H1 (cell line): ENCODE data around the gene BBS1. TPM values are rescaled to one million over a fixed set of nuclear protein-coding genes. Genes with fewer than 3 reads are reported as not detected.
A peak's percentile ranks its signal among the peaks of the same experiment; 100 is the strongest.

ENCODE experiments used
- CTCF ChIA-PET: fragments of 300-600 bp; sonication (Branson Sonifier 250); formaldehyde crosslinking; loops from one replicate; lab custom pipeline; 2021; ENCODE audit not compliant: partially characterized antibody; lab: Charles Lee
- POLR2A ChIA-PET: fragments of 300-600 bp; sonication (Branson Sonifier 250); formaldehyde crosslinking; loops from one replicate; lab custom pipeline; 2021; ENCODE audit warnings: inconsistent platforms; ENCODE audit not compliant: partially characterized antibody; lab: Charles Lee
- DNase-seq, 2 experiments: peaks; one replicate each; pipeline versions ENCODE4 v3.0.0 to v3.0.0-alpha.2; 2010 to 2022; ENCODE audit warnings: low spot score in 2 of 2, low read depth in 1 of 2, mixed read lengths in 1 of 2
- FAIRE-seq: peaks from 2 replicates; lab custom pipeline; 2011; peaks lifted over from hg19 to GRCh38; lab: Jason Lieb, UNC
- H2AFZ ChIP-seq: 2 replicates; pipeline ENCODE4 v1.8.1; 2012; ENCODE audit warnings: low read length, inconsistent platforms
- H2AK5ac ChIP-seq: 2 replicates; pipeline ENCODE4 v1.6.1; 2013; ENCODE audit warnings: low read depth, low read length
- H2BK120ac ChIP-seq: replicated peaks from 2 replicates; pipeline ENCODE3; 2013; ENCODE audit warnings: low read depth, low read length, inconsistent platforms
- H2BK12ac ChIP-seq: 2 replicates; pipeline ENCODE4 v1.6.1; 2013; ENCODE audit warnings: low read depth, low read length
- H2BK15ac ChIP-seq: 2 replicates; pipeline ENCODE4 v1.6.1; 2013; ENCODE audit warnings: low read length
- H2BK20ac ChIP-seq: 2 replicates; pipeline ENCODE4 v1.6.1; 2013; ENCODE audit warnings: low read length
- H2BK5ac ChIP-seq: 2 replicates; pipeline ENCODE4 v1.6.1; 2013; ENCODE audit warnings: low read depth, low read length
- H3K14ac ChIP-seq: 2 replicates; pipeline ENCODE4 v1.6.1; 2013; ENCODE audit warnings: inconsistent platforms; ENCODE audit not compliant: insufficient read length
- H3K18ac ChIP-seq: 2 replicates; pipeline ENCODE4 v1.6.1; 2013; ENCODE audit warnings: low read length; ENCODE audit errors: extremely low read depth
- H3K23ac ChIP-seq: 2 replicates; pipeline ENCODE4 v1.6.1; 2013; ENCODE audit warnings: inconsistent platforms; ENCODE audit not compliant: insufficient read length
- H3K23me2 ChIP-seq: 2 replicates; pipeline ENCODE4 v1.6.1; 2013; ENCODE audit warnings: low read depth, low read length
- H3K27ac ChIP-seq: 2 replicates; pipeline ENCODE4 v1.6.1; 2011; ENCODE audit warnings: low read depth, low read length, inconsistent platforms
- H3K27me3 ChIP-seq, 4 experiments: replicated peaks in 1 of 4; 1 replicate in 1 of 4; 2 replicates in 3 of 4; pipeline versions ENCODE4 v1.6.1 to v1.8.1; 2011 to 2013; ENCODE audit warnings: low read length in 3 of 4, mild to moderate bottlenecking in 3 of 4, inconsistent platforms in 2 of 4, mixed read lengths in 2 of 4, moderate library complexity in 1 of 4; ENCODE audit not compliant: control insufficient read depth in 3 of 4, insufficient read depth in 3 of 4; ENCODE audit errors: extremely low read depth in 1 of 4
- H3K36me3 ChIP-seq, 4 experiments: 2 replicates each; pipeline versions ENCODE4 v1.6.1 to v1.8.1; 2011 to 2013; ENCODE audit warnings: mild to moderate bottlenecking in 4 of 4, low read length in 3 of 4, moderate library complexity in 2 of 4, control low read depth in 1 of 4, inconsistent platforms in 1 of 4; ENCODE audit not compliant: insufficient read depth in 4 of 4, control insufficient read depth in 2 of 4
- H3K4ac ChIP-seq: replicated peaks from 2 replicates; pipeline ENCODE3; 2013; ENCODE audit warnings: low read length, low read depth, mixed read lengths, inconsistent platforms; ENCODE audit not compliant: insufficient read length
- H3K4me1 ChIP-seq, 4 experiments: replicated peaks in 1 of 4; 1 replicate in 1 of 4; 2 replicates in 3 of 4; pipeline versions ENCODE4 v1.6.1 to v1.8.1; 2011 to 2013; ENCODE audit warnings: low read length in 3 of 4, inconsistent platforms in 2 of 4, mixed read lengths in 1 of 4; ENCODE audit not compliant: insufficient read depth in 4 of 4, control insufficient read depth in 3 of 4
- H3K4me2 ChIP-seq, 2 experiments: 2 replicates each; pipeline versions ENCODE4 v1.6.1 to v1.8.1; 2011 to 2013; ENCODE audit warnings: low read depth in 2 of 2, low read length in 2 of 2, control low read depth in 1 of 2, inconsistent platforms in 1 of 2, mild to moderate bottlenecking in 1 of 2; ENCODE audit not compliant: insufficient read depth in 1 of 2
- H3K4me3 ChIP-seq, 4 experiments: fragments of 200-600, 300-600 bp in 1 of 4; sonication (generic), shearing (Covaris generic), sonication (Bioruptor Twin) in 1 of 4; 2 replicates each; pipeline versions ENCODE4 v1.5.1 to v1.8.1; 2011 to 2016; ENCODE audit warnings: low read length in 4 of 4, low read depth in 3 of 4, control low read depth in 2 of 4, inconsistent platforms in 2 of 4, mild to moderate bottlenecking in 2 of 4, mixed read lengths in 1 of 4, moderate library complexity in 1 of 4; ENCODE audit not compliant: insufficient read depth in 2 of 4; ENCODE audit errors: extremely low read depth in 1 of 4
- H3K56ac ChIP-seq: replicated peaks from 2 replicates; pipeline ENCODE3; 2013; ENCODE audit warnings: low read depth, mild to moderate bottlenecking, mixed read lengths, low read length, inconsistent platforms; ENCODE audit not compliant: insufficient read length
- H3K79me1 ChIP-seq: 2 replicates; pipeline ENCODE4 v1.6.1; 2013; ENCODE audit warnings: low read depth, low read length, control low read depth
- H3K79me2 ChIP-seq, 2 experiments: 2 replicates each; pipeline versions ENCODE4 v1.6.1 to v1.8.1; 2012 to 2013; ENCODE audit warnings: low read length in 2 of 2, mild to moderate bottlenecking in 2 of 2, inconsistent platforms in 1 of 2; ENCODE audit not compliant: insufficient read depth in 2 of 2, control insufficient read depth in 1 of 2
- H3K9ac ChIP-seq, 4 experiments: replicated peaks in 1 of 4; 1 replicate in 1 of 4; 2 replicates in 3 of 4; pipeline versions ENCODE4 v1.6.1 to v1.8.1; 2011 to 2013; ENCODE audit warnings: low read depth in 3 of 4, low read length in 3 of 4, control low read depth in 2 of 4, mild to moderate bottlenecking in 2 of 4, moderate library complexity in 2 of 4, inconsistent platforms in 1 of 4; ENCODE audit errors: extremely low read depth in 1 of 4
- H3K9me3 ChIP-seq, 2 experiments: 2 replicates each; pipeline versions ENCODE4 v1.6.1 to v1.8.1; 2012 to 2013; ENCODE audit warnings: mild to moderate bottlenecking in 2 of 2, moderate library complexity in 2 of 2, control low read depth in 1 of 2, inconsistent platforms in 1 of 2, low read depth in 1 of 2, low read length in 1 of 2, mixed read lengths in 1 of 2; ENCODE audit not compliant: insufficient read depth in 2 of 2
- H4K20me1 ChIP-seq, 2 experiments: replicated peaks in 1 of 2; 2 replicates each; pipeline versions ENCODE3 to v1.8.1; 2011 to 2013; ENCODE audit warnings: inconsistent platforms in 2 of 2, low read length in 2 of 2, mild to moderate bottlenecking in 1 of 2; ENCODE audit not compliant: insufficient read depth in 2 of 2, control insufficient read depth in 1 of 2
- H4K5ac ChIP-seq: 2 replicates; pipeline ENCODE4 v1.6.1; 2013; ENCODE audit warnings: low read length, low read depth, mixed read lengths, inconsistent platforms; ENCODE audit not compliant: insufficient read length
- H4K8ac ChIP-seq: 2 replicates; pipeline ENCODE4 v1.8.0; 2013; ENCODE audit warnings: mild to moderate bottlenecking, moderate library complexity, low read length, inconsistent platforms; ENCODE audit not compliant: insufficient read depth; ENCODE audit errors: extremely low read depth
- H4K91ac ChIP-seq: replicated peaks from 2 replicates; pipeline ENCODE3; 2013; ENCODE audit warnings: low read length, mixed read lengths, inconsistent platforms; ENCODE audit not compliant: insufficient read length
- ASH2L ChIP-seq: fragments of 200-600, 300-600 bp; sonication (generic); IDR thresholded peaks from one replicate; pipeline ENCODE4 v1.7.1; 2017; ENCODE audit warnings: low read length
- BRCA1 ChIP-seq: IDR thresholded peaks from 2 replicates; pipeline ENCODE4 v1.6.1; 2012; ENCODE audit warnings: low read depth, low read length, improper control_type of control experiment
- FOSL1 ChIP-seq: IDR thresholded peaks from 2 replicates; pipeline ENCODE4 v1.6.1; 2011; ENCODE audit warnings: mild to moderate bottlenecking, low read depth, low read length, moderate library complexity; ENCODE audit not compliant: insufficient read depth
- GABPA ChIP-seq: IDR thresholded peaks from 2 replicates; pipeline ENCODE4 v1.6.1; 2011; ENCODE audit warnings: mild to moderate bottlenecking, low read length, moderate library complexity, borderline replicate concordance; ENCODE audit not compliant: insufficient read depth
- JUN ChIP-seq: IDR thresholded peaks from 2 replicates; pipeline ENCODE4 v1.6.1; 2011; ENCODE audit warnings: low read depth, mild to moderate bottlenecking, improper control_type of control experiment, low read length
- KDM4A ChIP-seq: IDR thresholded peaks from one replicate; pipeline ENCODE4 v1.7.1; 2012; ENCODE audit warnings: low read depth, mild to moderate bottlenecking, moderate library complexity, low read length, inconsistent platforms; ENCODE audit not compliant: severe bottlenecking
- NRF1 ChIP-seq: IDR thresholded peaks from 2 replicates; pipeline ENCODE4 v1.6.1; 2011; ENCODE audit warnings: mild to moderate bottlenecking, low read depth, low read length, improper control_type of control experiment
- PHF8 ChIP-seq: fragments of 200-600 bp; sonication (generic); conservative IDR thresholded peaks from 2 replicates; pipeline ENCODE4 v1.7.1; 2012; ENCODE audit warnings: low read depth, mild to moderate bottlenecking, inconsistent platforms, low read length, moderate library complexity
- POLR2A ChIP-seq, 2 experiments: IDR thresholded peaks; 1 replicate in 1 of 2; 2 replicates in 1 of 2; pipeline ENCODE4 v1.6.1; 2011; ENCODE audit warnings: low read depth in 2 of 2, low read length in 2 of 2, mild to moderate bottlenecking in 2 of 2; ENCODE audit errors: control extremely low read depth in 1 of 2
- RBBP5 ChIP-seq: IDR thresholded peaks from 2 replicates; pipeline ENCODE4 v1.7.1; 2012; ENCODE audit warnings: low read depth, mild to moderate bottlenecking, inconsistent platforms, low read length, moderate library complexity, borderline replicate concordance
- WGBS, 2 experiments: shearing (Covaris generic) in 1 of 2; methylation state at CpG; one replicate each; pipeline versions ENCODE4 v1.1.6 to v1.1.7; 2013 to 2015; ENCODE audit warnings: low lambda C conversion rate in 2 of 2, mixed read lengths in 2 of 2, inconsistent platforms in 1 of 2, low coverage in 1 of 2, missing lambda C conversion rate in 1 of 2; ENCODE audit not compliant: insufficient replicate concordance in 2 of 2, insufficient coverage in 1 of 2, insufficient read length in 1 of 2; ENCODE audit errors: extremely low coverage in 1 of 2, missing lambda C conversion rate in 1 of 2; 5-methylcytosine and 5-hydroxymethylcytosine counted together
- polyA plus RNA-seq, 7 experiments: library from polyadenylated mRNA; depleted of rRNA in 3 of 7; stranded (reverse) in 5 of 7; unstranded in 2 of 7; fragments of >200 nt in 5 of 7; fragments of 200-250 nt in 2 of 7; gene quantifications; 1 replicate in 5 of 7; 2 replicates in 1 of 7; 4 replicates in 1 of 7; pipeline versions ENCODE4 v1.2.1 to v1.2.3, GENCODE V29; 2011 to 2013; ENCODE audit warnings: missing spikeins in 2 of 7, mixed read lengths in 2 of 7
- total RNA-seq: library from RNA; stranded (reverse); fragmentation: NEBNext Ultra II Directional; extraction: Animal tissue kit (Norgen Biotek cat#: 25700); gene quantifications from 2 replicates; pipeline ENCODE4 v1.2.1, GENCODE V29; 2021

Gene BBS1
- total and polyA plus RNA-seq, 2 of the 8 experiments (the other 6 are each of a cell fraction or from before 2014, with no cell fraction given), result 19.1 to 19.5 TPM

DNA sequence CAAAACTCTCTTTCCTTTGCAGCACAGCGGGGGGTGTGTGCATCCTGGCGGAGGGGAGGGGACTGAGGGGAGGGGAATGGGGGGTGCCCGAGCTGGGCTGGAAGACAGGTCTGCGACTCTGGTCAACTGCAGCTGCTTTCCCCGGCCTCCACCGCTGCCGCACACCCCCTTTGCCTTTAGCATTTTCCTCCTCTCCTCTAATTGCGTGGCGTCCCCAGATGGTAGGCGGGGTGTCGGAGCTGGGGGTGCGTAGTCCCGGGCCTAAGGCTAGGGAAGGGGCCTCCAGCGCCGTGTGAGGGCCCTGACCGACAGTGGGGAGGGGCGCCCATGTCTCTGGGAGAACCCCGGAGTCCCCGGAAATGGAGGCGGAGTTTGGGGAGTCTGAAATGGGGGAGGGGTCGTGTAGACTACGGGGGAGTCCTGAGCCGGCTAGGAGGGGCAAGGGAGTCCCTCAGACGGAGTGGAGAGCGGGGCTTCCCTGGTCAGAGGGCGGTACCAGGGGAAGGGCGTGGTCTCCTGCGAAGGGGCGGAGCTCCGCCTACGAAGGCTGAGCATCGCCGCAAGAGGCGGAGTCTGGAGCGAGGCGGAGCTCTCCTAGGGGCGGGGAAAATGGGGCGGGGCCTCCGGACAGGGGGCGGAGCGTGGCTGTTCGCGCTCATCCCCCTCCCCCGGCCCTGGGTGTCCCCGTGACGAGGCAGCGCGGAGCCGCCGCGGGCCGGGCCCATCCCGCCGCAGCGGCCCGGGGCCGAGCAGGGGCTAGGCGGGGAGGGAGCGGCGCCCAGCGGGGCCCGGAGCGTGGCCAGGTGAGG, 44.0 kb upstream of the BBS1 start, which contains the start of gene PELI3:
TSS of gene PELI3 (plus strand) at position 681 of the 809 bp plus-strand sequence. CDS start 1,224 bp downstream, outside the sequence.
- Histone ChIP-seq H3K23ac (no peak within 1 kb of the TSS), H3K4me2 (peak within 1 kb of the TSS; percentile 74 to 94), H2AK5ac (no peak within 1 kb of the TSS), H3K56ac (peak within 1 kb of the TSS; percentile 19), H4K8ac (peak within 1 kb of the TSS; percentile 48; the same call in 1 of the 2 replicates), H3K4me1 (peaks cover 7 to 25% (median 14%) of the 10 kb centered on the region in 4 experiments), H3K36me3 (no peaks in the 10 kb centered on the region; a peak in 1 of 8 replicates), H3K79me2 (no peaks in the 10 kb centered on the region), H3K9me3 (peaks cover 3 to 4% of the 10 kb centered on the region in 2 experiments; a peak in 2 of 4 replicates), H3K9ac (peak within 1 kb of the TSS; percentile 48 to 73 (median 58)), H3K4ac (no peak within 1 kb of the TSS), H4K91ac (no peak within 1 kb of the TSS), H3K27ac (peak within 1 kb of the TSS; percentile 21; the same call in 1 of the 2 replicates), H2AFZ (no peak within 1 kb of the TSS), H2BK5ac (peak within 1 kb of the TSS; percentile 81; the same call in 1 of the 2 replicates), H3K14ac (no peak within 1 kb of the TSS), H3K4me3 (peak within 1 kb of the TSS; percentile 58 to 78 (median 70)), H4K20me1 (no peaks in the 10 kb centered on the region), H3K79me1 (no peaks in the 10 kb centered on the region), H2BK120ac (no peak within 1 kb of the TSS), H4K5ac (peak within 1 kb of the TSS; percentile 75), H2BK20ac (0 out of 2 replicates have a peak within 1 kb of the TSS, but pooled peaks have one; percentile 56), H2BK12ac (peak within 1 kb of the TSS; percentile 9; the same call in 1 of the 2 replicates), H3K27me3 (no peaks in the 10 kb centered on the region; a peak in 1 of 7 replicates), H2BK15ac (peak within 1 kb of the TSS; percentile 72; the same call in 1 of the 2 replicates), H3K23me2 (peaks cover 13% of the 10 kb centered on the region), H3K18ac (peak within 1 kb of the TSS; percentile 87; the same call in 1 of the 2 replicates)
- 0% methylated on average over 25 of the region's 63 CpGs; no CpG with 5 or more reads in 1 of the 2 experiments for WGBS, 2 experiments
- FAIRE-seq (no peak), DNase-seq (peak; percentile 90 to 99)
- ChIA-PET POLR2A (interaction anchor here (0.6 to 7.3 kb wide), 6 partner anchors 12 to 211 kb away, joined by 3 to 85 read pairs (median 4); partner anchors contain the start of genes DPP3, MRPL11, NPAS4 and RBM4B), CTCF (interaction anchor here (0.5 to 6.7 kb wide), 16 partner anchors 8 to 386 kb away, joined by 3 to 39 read pairs (median 4); partner anchors contain the start of gene MRPL11)
- no peak for TF ChIP-seq FOSL1
- TF ChIP-seq ASH2L, result peak; percentile 86
- peak; percentile 6 for TF ChIP-seq KDM4A
- TF ChIP-seq JUN, result no peak
- TF ChIP-seq RBBP5, result no peak
- peak in 1 of 2 experiments; percentile 49; a peak in 1 of 3 replicates for TF ChIP-seq POLR2A (IDR thresholded peaks at IDR 0.05; ENCODE audit: control extremely low read depth in 1 of 2, low read depth in 2 of 2, low read length in 2 of 2)
- peak; percentile 34; the same call in 1 of the 2 replicates for TF ChIP-seq PHF8
- no peak for TF ChIP-seq GABPA
- TF ChIP-seq NRF1, result no peak
- no peak for TF ChIP-seq BRCA1
